HUES6 (cell line): ENCODE data around the gene SDCCAG8.

Experiments used
- H3K27ac ChIP-seq: 2 replicates; pipeline ENCODE4 v1.7.0; 2013; ENCODE audit warnings: low read depth, mild to moderate bottlenecking, low read length, inconsistent platforms
- H3K27me3 ChIP-seq: 2 replicates; pipeline ENCODE4 v1.6.1; 2013; ENCODE audit warnings: low read length; ENCODE audit not compliant: control insufficient read depth, insufficient read depth
- H3K36me3 ChIP-seq: 2 replicates; pipeline ENCODE4 v1.6.1; 2013; ENCODE audit warnings: low read length; ENCODE audit not compliant: control insufficient read depth, insufficient read depth
- H3K4me1 ChIP-seq: 2 replicates; pipeline ENCODE4 v1.6.1; 2013; ENCODE audit warnings: low read length; ENCODE audit not compliant: control insufficient read depth, insufficient read depth
- H3K4me3 ChIP-seq: 2 replicates; pipeline ENCODE4 v1.5.1; 2013; ENCODE audit warnings: low read depth, low read length
- H3K9ac ChIP-seq: one replicate; pipeline ENCODE4 v1.6.1; 2013; ENCODE audit warnings: mild to moderate bottlenecking, low read length
- H3K9me3 ChIP-seq: 2 replicates; pipeline ENCODE4 v1.6.1; 2013; ENCODE audit warnings: low read depth, low read length; ENCODE audit not compliant: control insufficient read depth, insufficient read depth

SDCCAG8 gene

GRCh38 chr1:243351337-243351736 lies 95.5 kb downstream of the SDCCAG8 start:
- Histone ChIP-seq H3K27ac (no peak overlapping the region), H3K4me1 (no peaks in the 10 kb centered on the region), H3K9ac (no peak overlapping the region), H3K4me3 (no peak overlapping the region), H3K36me3 (no peaks in the 10 kb centered on the region), H3K27me3 (no peaks in the 10 kb centered on the region), H3K9me3 (no peaks in the 10 kb centered on the region)

GRCh38 chr1:243354511-243355153 lies 98.8 kb downstream of the SDCCAG8 start:
- H3K4me3 ChIP-seq, result no peak overlapping the region

GRCh38 chr1:243363832-243364231 lies 108.0 kb downstream of the SDCCAG8 start:
- Histone ChIP-seq H3K36me3 (no peaks in the 10 kb centered on the region), H3K9ac (no peak overlapping the region), H3K27me3 (no peaks in the 10 kb centered on the region), H3K4me3 (no peak overlapping the region), H3K4me1 (no peaks in the 10 kb centered on the region), H3K27ac (no peak overlapping the region), H3K9me3 (no peaks in the 10 kb centered on the region)

More at GRCh38 chr1:243354511-243355153, 98.8 kb downstream of the SDCCAG8 start:
- Histone ChIP-seq H3K27ac (no peak overlapping the region), H3K9me3 (no peaks in the 10 kb centered on the region), H3K27me3 (no peaks in the 10 kb centered on the region), H3K36me3 (no peaks in the 10 kb centered on the region), H3K9ac (no peak overlapping the region), H3K4me1 (no peaks in the 10 kb centered on the region)

GRCh38 chr1:243364330-243364729 lies 108.5 kb downstream of the SDCCAG8 start:
- no peaks in the 10 kb centered on the region for H3K9me3 ChIP-seq
- no peak overlapping the region for H3K9ac ChIP-seq
- H3K4me1 ChIP-seq, result no peaks in the 10 kb centered on the region
- H3K27me3 ChIP-seq, result no peaks in the 10 kb centered on the region
- H3K27ac ChIP-seq, result no peak overlapping the region
- no peak overlapping the region for H3K4me3 ChIP-seq
- H3K36me3 ChIP-seq, result no peaks in the 10 kb centered on the region

DNA sequence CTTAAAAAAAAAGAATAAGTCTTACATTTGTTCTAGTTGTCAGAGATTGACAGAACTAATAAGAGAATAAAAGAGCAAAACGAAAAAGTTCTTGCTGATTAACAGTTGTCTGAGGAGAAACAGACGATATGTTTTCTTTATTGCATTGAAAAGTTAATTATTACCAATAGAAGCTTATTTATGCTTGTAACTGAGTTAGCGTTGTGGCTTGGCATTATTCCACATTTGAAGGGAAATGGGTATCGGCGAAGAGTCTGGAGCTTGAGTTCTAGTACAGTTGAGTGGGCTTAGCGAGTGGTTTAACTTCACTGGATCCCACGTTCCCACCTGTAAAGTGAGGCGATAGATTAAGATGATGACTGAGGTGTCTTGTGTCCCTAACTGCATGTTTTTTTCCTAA lies 109.0 kb downstream of the SDCCAG8 start:
- H3K4me1 ChIP-seq, result no peaks in the 10 kb centered on the region
- H3K9me3 ChIP-seq, result no peaks in the 10 kb centered on the region
- H3K9ac ChIP-seq, result no peak overlapping the region
- H3K4me3 ChIP-seq, result no peak overlapping the region
- H3K27me3 ChIP-seq, result no peaks in the 10 kb centered on the region
- H3K36me3 ChIP-seq, result no peaks in the 10 kb centered on the region
- no peak overlapping the region for H3K27ac ChIP-seq

DNA sequence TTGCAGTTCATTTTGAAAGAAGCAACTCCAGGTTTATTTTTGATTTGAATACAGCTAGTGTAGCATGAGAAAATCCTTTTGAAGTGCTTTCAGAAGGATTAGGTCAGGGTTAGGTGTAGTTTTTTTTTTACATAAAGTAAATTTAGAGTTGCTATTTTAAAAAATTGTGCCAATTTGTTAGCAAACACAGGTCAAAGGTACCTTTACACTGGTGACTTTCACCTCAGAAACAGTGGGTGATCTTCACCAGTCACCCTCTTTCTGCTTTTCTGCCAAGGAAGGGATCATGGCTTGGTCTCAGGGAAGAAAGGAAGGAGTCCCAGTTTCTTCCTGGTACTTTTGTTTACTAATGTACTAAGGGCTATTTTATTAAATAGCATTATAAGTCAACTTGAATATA lies 111.5 kb downstream of the SDCCAG8 start:
- Histone ChIP-seq H3K9ac (no peak overlapping the region), H3K27me3 (no peaks in the 10 kb centered on the region), H3K4me3 (no peak overlapping the region), H3K27ac (no peak overlapping the region; the same call in 1 of the 2 replicates), H3K36me3 (no peaks in the 10 kb centered on the region), H3K4me1 (no peaks in the 10 kb centered on the region), H3K9me3 (no peaks in the 10 kb centered on the region)

- Histone ChIP-seq H3K9me3 (no peaks in the 10 kb centered on the region; the same call in 1 of the 2 replicates), H3K9ac (no peak overlapping the region), H3K27ac (no peak overlapping the region), H3K36me3 (no peaks in the 10 kb centered on the region), H3K4me1 (no peaks in the 10 kb centered on the region), H3K27me3 (no peaks in the 10 kb centered on the region), H3K4me3 (no peak overlapping the region)
Observed at GRCh38 chr1:243374412-243374811, 118.6 kb downstream of the SDCCAG8 start.

GRCh38 chr1:243375596-243375995 lies 119.8 kb downstream of the SDCCAG8 start:
- Histone ChIP-seq H3K27me3 (no peaks in the 10 kb centered on the region), H3K36me3 (no peaks in the 10 kb centered on the region), H3K4me1 (no peaks in the 10 kb centered on the region), H3K9ac (no peak overlapping the region), H3K9me3 (no peaks in the 10 kb centered on the region; the same call in 1 of the 2 replicates), H3K4me3 (no peak overlapping the region), H3K27ac (no peak overlapping the region)

GRCh38 chr1:243378669-243379068 lies 122.8 kb downstream of the SDCCAG8 start:
- no peaks in the 10 kb centered on the region for H3K27me3 ChIP-seq
- H3K27ac ChIP-seq, result no peak overlapping the region
- no peak overlapping the region for H3K9ac ChIP-seq
- H3K4me3 ChIP-seq, result no peak overlapping the region
- H3K4me1 ChIP-seq, result no peaks in the 10 kb centered on the region
- H3K9me3 ChIP-seq, result no peaks in the 10 kb centered on the region; the same call in 1 of the 2 replicates
- no peaks in the 10 kb centered on the region for H3K36me3 ChIP-seq

DNA sequence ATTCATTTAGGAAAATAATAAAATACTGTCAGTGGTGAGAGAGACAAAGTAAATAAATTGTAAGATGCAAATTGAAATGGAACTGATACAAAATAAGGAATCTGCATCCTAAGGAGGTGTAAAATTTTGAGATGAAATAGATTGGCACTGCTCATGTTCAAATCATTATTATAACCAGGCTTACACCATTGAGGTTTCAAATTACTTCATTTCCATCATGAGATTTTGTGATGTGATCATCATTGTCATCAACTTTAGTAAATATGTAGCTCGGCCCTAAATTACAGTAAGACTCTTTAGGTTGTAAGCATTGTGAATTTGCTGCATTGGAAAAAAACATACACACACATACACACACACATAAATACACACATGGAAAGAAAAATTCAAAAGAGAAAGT lies 123.4 kb downstream of the SDCCAG8 start:
- no peaks in the 10 kb centered on the region for H3K27me3 ChIP-seq
- H3K36me3 ChIP-seq, result no peaks in the 10 kb centered on the region
- no peaks in the 10 kb centered on the region; the same call in 1 of the 2 replicates for H3K9me3 ChIP-seq
- H3K4me1 ChIP-seq, result no peaks in the 10 kb centered on the region
- H3K27ac ChIP-seq, result no peak overlapping the region
- no peak overlapping the region for H3K9ac ChIP-seq
- H3K4me3 ChIP-seq, result no peak overlapping the region

- Histone ChIP-seq H3K27me3 (no peaks in the 10 kb centered on the region), H3K36me3 (no peaks in the 10 kb centered on the region), H3K4me3 (no peak overlapping the region), H3K4me1 (no peaks in the 10 kb centered on the region), H3K9ac (no peak overlapping the region), H3K9me3 (no peaks in the 10 kb centered on the region), H3K27ac (no peak overlapping the region)
Observed at GRCh38 chr1:243379706-243380105, 123.9 kb downstream of the SDCCAG8 start.
